ENCODE results near the gene ADRM1.

The ADRM1 gene

DNA sequence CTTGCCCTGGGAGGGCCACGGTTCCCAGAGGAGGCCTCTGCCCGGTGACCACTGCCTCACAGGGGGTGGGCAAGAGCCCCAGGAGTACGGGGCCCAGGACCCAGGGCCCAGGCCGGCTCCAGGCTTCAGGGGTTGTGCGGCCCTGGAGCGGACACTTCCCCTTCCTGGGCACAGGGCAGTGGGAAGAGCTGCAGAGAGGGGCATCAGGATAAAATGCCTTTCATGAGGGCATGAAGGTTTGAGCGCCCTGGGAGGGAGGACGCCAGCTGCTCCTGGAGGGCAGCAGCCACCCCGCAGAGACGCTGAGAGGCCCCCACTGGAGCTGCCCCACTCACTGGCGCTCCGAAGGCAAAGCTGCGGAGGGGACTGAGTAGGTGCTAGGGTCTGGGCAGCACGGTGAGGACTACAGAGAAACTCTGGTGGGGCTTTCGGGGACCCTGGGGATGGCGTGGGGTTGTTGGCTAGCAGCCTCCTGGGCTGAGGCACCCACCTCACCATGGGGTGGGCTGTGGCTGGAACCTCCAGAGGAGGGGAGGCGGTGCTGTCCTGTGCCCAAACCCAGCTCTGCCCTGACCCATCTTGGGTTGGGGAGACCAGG is 53.9 kb downstream of the ADRM1 start:
- DNase-seq, result no peak

DNA sequence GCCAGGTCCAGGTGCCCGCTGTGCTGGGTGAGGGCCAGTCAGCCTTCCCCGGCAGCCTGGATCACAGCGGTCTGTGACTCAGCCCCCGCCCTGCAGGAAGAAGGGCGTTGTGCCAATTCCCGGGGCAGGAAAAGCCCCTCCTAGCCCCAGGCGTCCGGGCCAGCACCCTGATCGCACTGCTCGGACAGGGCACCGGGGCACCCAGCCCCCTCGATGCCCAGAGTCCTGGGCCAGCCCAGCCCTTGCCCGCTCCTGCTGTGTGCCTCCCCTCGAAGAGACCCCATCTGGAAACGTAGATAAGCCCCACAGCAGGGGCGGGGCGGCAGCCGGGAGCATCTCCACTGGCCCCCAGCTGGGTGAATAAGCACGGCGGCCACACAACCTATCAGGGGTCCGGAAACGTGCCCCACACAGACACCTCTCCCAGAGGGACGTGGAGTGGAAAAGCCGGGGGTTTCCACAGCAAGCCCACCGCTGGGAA is 54.4 kb downstream of the ADRM1 start:
- no peak for DNase-seq

DNA sequence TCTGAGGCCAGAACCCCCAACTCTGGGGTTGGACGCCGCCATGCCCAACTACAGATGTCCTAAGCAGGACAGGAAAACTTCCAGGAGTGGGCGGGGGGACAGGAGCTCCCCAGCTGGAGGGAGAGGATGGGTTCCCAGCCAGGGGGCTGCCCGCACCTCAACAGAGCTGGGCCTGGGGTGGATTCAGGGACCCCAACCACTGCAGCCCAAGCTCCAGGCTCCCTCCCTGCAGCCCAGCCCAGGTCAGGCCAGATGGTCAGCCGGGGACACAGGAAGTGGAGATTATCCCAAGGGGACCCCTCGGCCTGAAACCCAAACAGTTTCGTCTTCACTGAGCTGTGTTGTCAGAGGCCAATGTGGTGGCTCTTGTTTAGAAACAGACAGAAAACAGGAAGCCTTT is 54.9 kb downstream of the ADRM1 start:
- no peak for DNase-seq

Data from CD4-positive, alpha-beta T cell treated with Interleukin-21 for 1 hour (primary cell).